GM19328 (cell line): Measurements from ENCODE around the gene SUCLG2.

Experiments used
- ATAC-seq: cut with Tn5 transposase; IDR thresholded peaks from one replicate; pipeline ENCODE4 v1.9.1; 2021; ENCODE audit warnings: mild to moderate bottlenecking, moderate library complexity; ENCODE audit not compliant: unreplicated experiment

SUCLG2 gene

DNA sequence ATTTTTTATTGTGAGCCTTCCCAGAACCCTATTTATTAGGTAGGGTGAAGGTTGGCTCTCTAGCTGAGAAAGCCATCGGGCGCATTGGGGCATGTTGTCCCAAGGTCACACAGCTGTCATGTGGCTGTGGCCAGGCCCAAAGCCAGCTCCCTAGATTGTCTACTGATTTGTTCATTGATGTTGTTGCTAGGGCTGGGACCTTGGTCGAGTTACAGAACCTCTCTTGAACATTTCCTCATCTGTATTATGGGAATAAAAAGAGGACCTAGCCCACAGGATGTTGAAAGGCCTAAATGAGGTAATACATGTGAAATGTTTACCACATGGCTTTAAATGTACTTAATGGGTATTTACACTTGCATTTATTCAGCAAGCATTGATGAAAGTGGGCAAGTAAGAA lies 252.5 kb downstream of the SUCLG2 start:
- no peak for ATAC-seq

DNA sequence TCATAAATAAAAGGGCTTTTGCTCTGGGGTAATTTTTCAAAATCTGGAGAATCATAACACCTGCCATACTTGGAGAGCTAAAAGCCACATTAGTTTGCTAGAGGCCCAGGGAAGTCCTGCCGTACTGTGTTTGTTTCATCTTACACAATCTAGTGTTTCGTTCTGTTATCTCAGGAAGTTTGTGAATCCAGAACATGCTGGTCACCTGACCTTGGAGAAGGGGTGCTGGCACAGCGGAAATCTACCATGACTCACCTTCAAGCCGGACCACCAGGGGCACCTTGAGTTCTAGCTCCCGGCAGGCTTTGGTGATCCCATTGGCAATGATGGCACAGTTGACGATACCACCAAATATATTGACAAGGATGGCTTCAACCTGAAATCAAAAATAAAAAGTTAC lies 253.9 kb downstream of the SUCLG2 start:
- no peak for ATAC-seq

DNA sequence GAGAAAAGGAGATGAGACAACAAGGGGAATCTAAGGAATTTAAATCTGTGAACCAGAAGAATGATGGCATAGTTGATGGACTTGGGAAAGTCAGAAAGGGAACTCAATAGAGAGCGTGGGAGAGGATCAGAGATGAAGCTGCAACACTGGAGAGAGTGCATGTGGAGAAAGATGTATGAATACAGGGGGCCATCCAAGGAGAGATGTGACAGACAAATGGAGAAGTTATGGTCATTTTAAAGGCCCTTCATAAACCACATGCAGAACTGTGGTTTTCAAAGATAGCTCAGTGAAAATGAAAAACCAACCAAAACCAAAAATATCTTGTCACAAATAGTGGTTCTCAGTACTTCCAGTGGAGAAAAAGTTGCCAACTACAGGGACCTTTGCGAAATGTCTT lies 265.2 kb downstream of the SUCLG2 start:
- peak; percentile 79 for ATAC-seq

DNA sequence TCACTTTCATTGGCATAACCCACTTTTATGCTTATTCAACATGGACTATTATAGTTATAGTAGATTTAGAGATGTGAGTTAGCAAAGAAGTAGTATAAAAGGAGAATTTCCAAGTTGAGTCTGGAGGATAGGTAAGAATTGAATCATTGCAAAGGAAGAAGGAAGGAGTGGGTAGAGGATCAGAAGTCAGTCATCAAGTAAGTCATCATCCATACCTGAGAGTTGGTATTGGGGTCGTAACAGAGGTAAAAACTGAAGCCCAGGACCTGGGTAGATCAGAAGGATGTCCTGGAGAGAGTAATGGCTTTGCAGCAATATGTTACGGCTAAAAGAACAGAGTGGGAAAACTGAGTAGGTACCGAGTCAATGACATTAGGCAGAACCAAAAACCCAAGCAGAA lies 265.7 kb downstream of the SUCLG2 start:
- ATAC-seq, result no peak

DNA sequence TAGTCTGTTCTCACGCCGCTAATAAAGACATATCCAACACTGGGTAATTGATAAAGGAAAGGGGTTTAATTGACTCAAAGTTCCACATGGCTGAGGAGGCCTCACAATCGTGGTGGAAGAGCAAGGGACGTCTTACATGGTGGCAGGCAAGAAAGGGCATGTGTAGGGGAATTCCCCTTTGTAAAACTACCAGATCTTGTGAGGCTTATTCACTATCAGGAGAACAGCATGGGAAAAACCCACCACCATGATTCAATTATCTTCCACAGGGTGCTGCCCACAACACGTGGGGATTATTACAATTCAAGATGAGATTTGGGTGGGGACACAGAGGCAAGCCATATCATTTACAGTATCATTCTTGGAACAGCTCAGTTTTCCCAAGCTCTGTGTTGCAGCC lies 268.0 kb downstream of the SUCLG2 start:
- no peak for ATAC-seq

DNA sequence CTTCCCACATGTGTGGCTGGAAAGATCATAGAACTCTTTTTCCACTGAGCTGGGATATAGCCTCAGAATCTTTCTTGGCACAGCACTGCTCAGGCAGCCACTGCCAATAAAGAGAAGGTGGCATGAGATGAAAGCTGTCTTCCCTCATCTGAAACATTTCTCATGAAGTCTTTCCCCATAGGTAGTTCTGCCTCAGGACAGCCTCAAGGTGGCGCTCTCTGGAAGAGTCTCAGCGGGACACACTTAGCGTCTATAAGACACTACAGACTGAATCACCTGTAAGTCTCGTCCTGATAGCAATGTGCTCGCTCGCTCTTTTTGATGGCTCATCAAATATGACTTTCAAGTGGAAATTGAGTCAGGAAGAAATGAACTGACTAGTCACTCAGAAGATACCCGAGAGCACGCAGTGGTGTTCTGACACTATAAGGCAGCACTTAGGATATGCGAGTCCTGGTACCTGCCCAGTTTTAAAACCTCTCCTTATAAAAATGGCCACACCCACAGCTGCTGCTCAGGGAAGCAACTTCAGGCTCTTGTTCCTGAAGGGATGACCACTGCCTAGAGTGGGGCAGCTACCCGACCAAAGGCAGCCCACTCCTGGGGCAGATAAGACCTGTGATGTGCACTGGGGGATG lies 269.5 kb downstream of the SUCLG2 start:
- no peak for ATAC-seq

DNA sequence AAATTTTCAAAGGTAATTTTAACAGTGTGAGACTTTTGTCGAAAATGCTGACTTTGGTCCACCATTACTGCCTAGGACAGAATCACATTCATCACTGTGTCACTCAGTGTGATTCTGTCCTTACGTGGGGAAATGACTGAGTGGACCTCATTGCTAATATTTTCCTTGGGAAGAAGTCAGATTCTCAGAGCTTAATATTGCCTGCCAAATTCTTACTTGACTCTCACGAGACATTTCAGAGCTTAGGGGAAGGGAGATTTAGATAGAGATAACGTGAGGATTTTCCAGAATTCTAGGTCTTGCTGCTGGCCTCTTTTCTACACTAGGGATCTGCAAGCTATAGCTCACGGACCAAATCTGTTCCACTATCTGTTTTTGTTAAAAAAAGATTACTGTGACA lies 270.4 kb downstream of the SUCLG2 start:
- ATAC-seq, result no peak

DNA sequence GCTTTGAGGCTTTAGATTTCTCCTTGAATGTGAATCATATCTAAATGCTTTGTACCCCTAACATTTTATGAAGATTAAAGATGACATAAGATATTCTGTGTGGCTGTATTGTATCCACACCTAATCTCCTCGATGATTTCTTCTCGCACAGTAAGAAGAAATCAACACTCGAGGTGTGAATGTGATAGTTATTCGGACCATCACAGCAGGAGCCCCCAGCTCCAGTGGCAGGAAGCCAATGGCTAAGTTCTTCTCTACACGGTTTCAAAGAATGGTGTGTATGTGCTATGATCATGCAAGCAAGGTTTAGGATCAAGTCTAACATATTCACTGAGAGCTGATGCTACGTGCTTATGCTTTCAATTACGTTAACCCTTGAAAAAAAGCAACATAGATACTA lies 271.0 kb downstream of the SUCLG2 start:
- ATAC-seq, result no peak

DNA sequence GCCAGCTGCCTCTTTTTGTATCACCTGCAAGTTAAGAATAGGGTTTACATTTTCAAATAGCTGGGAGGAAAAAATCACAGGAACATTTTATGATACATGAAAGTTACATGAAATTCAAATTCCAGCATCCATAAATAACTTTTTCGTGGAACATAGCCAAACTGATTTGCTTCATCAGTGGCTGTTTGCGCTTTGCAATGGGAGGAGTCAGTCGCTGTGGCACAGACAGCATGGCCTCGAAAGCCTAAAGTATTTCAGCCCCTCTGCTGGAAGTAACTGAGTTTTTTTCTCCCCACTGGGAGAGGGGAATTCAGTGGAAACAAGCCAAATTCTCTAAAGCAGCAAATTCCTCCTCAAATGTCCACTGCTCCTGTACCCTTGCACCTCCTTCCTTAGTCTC lies 271.9 kb downstream of the SUCLG2 start:
- no peak for ATAC-seq

DNA sequence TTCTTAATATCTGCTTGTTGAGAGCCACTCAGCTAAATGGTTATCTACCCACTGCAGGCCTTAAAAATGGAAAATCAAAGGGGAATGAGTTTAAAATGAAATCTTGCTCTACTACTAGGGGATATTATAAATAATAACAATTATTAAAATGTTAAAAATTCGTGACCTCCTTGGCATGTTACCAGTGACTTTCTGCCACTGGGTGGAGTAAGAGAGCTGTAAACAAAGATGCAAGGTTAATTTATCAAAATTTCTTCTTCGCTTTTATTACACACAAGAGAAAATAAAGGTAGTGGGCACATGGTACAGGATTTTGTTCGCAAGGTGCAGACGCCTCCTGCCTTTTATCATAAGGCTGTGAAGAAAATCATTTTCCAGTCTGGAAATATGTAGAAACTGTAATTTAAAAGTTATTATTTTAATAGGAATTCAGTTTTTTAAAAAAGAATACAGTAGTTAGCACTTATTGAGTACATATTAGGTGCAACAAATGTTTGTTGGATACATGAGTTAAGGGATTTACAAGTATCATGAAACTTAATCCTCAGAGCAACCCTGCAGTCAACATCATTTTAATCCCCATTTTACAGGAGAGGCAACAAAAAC lies 272.6 kb downstream of the SUCLG2 start:
- ATAC-seq, result no peak

DNA sequence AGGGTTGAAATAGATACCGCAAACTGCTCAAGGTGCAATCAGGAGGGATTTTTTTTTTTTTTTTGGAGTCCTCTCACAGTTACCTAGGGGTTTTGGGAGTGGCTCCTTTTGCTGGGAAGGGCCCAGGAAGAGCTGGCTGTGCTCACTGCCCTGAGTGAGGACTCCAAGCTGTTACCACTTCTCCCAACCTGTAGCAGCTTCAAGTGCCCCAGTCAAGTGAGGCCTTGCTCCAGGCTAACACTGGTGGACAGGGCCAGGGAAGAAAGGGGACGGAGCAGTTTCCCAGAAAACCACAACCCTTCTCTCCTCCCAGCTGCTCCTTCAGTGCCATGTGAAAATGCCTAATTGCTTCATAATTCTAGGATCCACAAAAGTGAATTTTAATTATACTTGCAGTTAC lies 274.3 kb downstream of the SUCLG2 start:
- ATAC-seq, result no peak

DNA sequence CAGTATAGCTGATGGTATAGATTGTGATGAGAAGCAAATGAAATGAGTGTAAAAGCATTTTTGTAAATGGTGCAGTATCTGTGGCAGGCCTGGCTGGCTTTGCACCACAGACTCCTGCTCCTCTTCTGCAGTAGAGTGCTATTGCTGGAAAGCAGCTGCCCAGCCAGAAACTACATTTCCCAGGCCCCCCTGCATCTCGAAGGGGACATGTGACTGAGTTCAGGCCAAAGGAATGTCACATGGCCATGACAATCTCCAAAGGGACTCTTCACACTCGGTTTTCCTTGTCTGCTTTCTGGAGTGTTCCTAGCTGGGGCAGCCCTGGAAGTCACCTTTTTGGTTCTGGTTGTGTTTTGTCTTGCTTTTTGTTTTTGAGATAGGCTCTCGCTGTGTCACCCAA lies 277.1 kb downstream of the SUCLG2 start:
- ATAC-seq, result no peak

DNA sequence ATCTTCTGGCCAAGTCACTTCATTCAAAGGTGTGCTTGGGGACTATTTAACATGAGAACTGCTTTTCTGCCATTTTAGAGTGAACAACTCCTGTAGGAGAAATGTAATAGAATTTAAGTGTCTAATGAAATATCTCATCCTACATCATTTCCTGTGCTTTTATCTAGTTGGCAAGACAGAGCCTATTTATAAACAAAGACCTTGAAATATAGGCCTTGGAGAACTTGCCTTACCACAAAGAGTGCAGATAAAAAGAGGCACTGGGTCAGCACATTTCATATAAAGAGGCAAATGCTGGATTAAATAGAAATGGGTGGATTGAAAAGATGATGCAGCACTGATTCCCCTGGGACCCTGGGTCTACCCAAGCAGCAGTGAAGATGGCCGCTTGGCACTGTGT lies 278.0 kb downstream of the SUCLG2 start:
- ATAC-seq, result no peak

DNA sequence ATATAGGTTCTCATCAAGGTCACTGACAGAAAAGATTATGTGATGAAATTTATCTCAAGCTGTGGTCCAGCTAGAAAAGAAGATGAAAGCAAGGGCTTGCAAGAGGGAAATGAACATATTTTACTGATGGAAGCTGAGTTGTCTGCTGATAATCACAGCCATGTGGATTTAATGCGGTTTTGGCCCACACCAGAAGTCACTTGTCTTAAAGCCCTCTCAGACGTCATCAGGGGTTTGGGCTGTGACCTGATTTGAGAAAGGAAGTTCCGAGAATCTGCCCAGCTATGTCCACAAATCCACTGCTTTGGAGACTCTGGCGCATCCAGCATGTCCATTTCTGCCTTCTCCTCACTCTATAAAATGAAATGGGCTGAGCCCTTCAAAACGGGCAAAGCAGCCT lies 278.4 kb downstream of the SUCLG2 start:
- ATAC-seq, result no peak

DNA sequence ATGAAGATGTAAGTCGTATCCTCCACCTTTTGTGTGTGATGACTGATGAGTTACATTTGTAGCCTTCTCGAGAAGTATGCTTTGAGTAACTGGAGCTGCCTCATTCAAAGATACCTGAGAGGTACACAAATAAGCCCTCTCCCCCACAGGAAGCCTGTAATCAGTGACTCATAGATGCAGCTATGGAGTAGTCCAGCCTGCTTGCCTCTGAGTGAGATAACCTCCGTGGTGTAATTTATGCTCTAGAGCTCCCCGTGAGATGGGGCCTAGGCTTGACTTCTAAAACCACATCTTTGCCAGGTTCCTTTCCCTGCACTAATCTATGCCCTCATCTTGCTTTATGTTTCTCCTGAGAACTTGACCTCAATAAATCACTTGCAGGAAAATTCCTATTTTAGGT lies 291.7 kb downstream of the SUCLG2 start:
- ATAC-seq, result no peak

DNA sequence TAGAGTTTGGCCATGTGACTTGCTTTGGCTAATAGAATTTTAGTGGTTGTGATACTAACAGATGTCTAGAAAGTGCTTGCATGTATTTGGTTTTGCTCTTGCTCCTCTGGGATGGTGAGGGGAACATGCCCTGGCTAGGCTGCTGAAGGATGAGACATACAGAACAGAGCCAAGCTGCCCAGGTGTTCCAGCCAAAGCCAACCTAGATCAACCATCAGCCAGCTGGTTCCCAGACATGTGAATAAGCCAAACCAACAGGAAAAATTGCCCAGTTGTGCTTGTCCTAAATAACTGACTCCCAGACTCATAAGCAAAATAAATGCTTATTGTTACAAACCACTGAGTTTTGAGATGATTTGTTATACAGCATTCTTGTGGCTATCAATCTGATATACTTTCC lies 292.6 kb downstream of the SUCLG2 start:
- ATAC-seq, result no peak

DNA sequence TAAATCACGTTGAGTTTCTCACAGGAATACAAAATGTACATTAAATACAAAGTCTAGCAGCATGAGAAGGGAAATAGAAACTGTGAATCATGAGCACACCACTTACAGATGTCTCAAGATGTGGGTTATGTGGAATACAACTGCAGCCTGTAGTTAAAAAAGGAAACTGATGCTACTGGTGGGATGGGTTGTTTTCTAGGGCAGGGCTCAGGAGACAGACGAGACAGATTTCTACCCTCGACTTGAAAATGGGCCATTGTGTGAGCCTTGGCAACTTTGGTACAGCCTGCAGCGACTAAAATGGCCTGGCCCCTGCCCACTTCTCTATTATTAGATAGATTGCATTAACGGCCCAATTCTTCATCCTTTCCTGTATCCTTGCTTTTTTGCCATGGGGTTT lies 293.1 kb downstream of the SUCLG2 start:
- ATAC-seq, result no peak

DNA sequence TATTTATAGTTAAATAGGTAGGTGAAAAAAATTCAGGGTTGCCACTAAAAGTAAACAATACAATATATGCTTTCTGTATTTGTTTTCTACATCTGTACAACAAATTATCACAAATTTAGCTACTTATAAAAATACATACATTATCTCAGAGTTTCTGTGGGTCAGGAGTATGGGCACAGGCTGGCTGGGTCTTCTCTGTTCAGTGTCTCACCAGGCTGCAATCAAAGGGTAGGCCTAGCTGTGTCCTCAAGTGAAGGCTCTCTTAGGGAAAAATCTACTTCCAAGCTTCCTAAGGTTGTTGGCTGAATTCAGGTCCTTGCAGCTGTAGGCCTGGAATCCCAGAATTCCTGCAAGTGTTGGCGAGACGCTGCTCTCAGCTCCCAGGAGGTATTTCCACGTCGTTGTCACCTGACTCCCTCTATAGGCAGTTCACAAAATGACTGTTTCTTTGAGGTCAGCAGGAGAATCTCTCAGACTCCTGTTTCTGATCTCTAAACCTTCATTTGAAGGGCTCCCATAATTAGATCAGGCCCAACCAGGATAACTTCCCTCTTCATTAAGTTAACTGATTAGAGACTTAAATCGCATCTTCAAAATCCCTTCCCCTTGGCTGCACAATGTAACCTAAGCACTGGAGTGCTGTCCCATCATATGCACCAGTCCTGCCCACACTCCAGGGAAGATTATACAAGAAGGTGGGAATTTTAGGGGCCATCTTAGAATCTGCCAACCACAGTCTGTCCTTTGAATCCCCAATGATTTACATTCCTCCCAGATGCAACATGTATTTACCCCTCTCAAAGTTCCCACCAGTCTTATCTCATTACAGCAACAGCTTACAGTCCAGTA lies 296.6 kb downstream of the SUCLG2 start:
- no peak for ATAC-seq

DNA sequence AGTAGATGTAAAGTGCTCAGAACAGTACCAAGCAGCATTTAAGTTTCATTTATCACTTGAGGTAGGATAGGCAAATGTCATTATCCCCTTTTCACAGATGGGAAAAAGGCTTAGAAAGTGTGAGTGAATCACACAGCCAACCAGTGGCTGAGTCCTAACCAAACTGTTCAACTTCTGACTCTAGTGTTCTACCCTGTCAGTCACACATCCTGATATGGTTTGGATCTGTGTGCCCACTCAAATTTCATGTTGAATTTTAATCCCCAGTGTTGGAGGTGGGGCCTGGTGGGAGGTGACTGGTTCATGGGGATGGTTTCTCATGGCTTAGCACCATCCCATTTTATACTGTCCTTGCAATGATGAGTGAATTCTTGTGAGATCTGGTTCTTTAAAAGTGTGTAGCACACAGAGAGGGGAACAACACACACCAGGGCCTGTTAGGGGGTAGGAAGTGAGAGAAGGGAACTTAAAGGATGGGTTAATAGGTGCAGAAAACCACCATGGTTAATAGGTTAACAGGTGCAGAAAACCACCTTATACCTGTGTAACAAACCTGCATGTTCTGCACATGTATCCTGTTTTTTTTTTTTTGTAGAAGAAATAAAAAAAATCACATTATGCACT lies 304.7 kb downstream of the SUCLG2 start:
- peak; percentile 93 for ATAC-seq

DNA sequence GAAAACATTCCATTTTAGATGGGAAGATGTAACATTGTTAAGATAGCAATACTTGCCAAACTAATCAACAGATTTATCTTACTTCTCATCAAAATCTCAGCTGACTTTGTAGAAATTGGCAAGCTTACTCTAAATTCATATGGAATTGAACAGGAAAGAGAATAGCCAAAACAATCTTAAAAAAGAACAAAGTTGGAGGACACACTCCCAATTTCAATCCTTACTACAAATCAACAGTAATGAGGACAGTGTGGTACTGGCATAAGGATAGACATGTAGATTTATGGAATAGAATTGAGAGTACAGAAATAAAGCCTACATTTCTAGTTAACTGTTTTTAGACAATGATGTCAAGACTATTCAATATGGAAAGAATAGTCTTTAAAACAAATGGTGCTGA lies 308.3 kb downstream of the SUCLG2 start:
- ATAC-seq, result no peak

DNA sequence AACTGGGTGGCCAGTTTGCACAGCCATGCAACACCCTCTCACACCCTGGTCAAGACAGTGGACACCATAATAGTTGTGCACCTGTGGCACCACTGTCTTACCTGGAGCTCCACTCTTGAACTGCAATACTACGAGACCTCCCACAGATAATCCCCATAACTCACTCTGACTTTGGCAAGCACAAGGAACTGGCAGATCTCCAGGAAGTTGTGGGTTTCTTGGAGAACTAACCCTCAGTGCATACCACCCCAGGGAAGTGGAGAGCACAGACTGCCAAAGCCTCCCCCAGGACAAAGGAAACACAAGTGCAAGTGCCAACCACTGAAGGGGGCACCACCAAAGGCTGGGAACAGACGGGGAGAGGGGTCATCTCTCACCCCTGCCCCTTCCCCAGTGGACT lies 318.6 kb downstream of the SUCLG2 start:
- no peak for ATAC-seq

DNA sequence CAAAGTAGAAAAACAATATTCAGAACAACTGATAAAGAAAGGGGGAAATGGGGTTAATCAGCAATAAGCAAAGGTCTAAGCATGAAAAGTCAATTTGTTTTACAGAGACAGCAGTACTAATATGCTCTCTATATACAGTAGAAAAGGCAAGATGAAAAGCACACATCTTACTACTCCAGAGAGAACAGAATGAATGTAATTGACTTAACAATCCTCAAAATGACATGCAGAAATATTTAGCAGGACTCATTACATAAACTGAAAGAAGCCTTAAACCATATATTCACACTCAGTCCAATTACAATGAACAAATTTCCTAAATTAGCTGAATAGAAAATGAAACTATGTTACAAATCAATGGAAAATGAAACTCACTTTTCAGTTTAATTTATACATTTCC lies 319.8 kb downstream of the SUCLG2 start:
- no peak for ATAC-seq
